Measurements from ENCODE around the gene MINDY4B.
A peak's percentile ranks its signal among the peaks of the same experiment; 100 is the strongest.
"Not testable (repeated sequence)": the region's sequence is repeated elsewhere in the genome, so short reads cannot be mapped to it uniquely, and the experiment has no call there.

The MINDY4B gene

DNA sequence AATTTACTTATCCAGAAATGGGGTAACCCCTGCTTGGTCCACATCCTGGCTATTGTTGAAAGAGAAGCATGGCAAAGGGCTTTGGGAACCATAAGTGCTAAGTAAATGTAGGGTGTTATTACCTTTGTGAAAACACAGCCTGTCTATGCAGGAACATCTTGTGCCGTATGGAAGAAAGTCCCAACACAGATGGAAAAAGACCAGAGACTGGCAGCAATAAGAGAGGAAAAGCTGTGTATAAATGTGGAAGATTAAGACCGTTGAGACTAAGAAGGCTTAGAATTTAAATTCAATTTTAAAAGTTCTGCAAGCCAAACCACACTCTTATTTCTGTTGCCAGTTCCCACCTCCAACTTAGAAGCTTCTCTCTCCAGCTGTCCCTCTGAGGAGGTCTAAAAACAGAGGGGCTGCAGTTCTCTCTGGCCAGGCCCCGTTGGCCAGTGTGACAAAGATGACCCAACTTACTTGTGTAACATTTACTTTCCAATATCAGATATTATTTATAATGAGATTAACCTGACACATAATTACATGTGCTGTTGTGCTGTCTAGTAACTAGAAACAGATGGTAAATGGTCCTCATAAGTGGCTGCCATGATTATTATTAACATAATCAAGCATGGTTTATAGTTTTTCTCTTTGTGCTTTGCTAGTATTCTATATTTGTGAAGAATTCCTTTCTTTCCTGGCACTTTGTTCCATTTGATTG is 7.0 kb downstream of the MINDY4B start:
- no peak for DNase-seq

DNA sequence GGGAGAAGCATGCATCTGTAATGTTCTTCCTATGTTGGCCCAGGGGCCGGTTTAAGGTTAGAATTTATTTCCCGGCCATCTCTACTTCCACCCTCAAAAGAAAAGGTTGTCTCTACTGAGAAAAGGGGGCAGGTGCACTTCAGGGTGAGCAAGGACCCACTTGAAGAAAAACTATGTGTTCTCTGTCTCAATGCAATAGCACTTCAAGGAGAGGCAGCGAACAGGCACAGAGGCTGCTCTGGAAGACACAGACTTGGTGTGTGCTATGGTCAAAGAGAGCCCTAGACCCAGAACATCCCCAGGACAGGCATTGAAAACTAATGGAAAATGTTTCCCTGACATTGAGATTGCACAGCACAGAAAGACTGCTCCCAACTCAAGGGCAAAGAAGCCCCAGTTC is 7.6 kb downstream of the MINDY4B start:
- DNase-seq = no peak

DNA sequence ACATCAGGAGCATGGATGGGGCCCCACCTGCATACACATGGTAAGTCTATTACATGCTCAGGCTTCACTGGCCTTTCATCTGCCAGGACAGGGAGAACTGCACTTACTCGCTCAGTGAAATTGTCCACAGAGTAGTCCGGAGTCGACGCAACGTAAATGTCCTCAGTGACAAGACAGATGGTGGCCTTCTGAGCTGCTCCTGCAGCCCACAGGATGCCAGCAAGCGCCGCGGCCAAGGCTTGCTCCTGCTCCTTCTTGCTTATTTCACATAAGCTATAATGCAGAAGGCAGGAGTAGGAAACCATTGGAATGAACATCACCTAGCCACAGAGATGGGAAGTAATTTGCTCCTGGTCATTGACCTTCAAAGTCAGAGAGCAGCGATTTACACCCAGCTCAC is 14.4 kb downstream of the MINDY4B start:
- no peak for DNase-seq

DNA sequence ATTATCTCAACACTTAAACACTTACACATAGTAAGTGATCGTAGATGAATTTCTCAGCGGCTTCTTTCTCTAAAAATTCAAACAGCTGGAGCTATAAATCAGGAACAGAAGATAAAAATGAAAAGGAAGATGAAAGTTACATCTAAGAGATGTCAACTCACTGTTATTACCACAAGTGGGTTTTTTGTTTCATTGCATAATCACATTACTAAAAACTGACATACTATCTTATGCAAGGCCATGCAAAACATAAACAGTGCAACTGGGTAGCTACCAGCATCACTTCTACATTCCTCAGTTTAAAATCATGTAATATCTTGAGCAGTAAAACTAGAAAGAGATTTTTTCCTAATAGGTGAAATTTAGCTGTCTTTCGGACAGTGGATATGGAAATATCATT is 14.9 kb downstream of the MINDY4B start:
- peak; percentile 81 for DNase-seq

DNA sequence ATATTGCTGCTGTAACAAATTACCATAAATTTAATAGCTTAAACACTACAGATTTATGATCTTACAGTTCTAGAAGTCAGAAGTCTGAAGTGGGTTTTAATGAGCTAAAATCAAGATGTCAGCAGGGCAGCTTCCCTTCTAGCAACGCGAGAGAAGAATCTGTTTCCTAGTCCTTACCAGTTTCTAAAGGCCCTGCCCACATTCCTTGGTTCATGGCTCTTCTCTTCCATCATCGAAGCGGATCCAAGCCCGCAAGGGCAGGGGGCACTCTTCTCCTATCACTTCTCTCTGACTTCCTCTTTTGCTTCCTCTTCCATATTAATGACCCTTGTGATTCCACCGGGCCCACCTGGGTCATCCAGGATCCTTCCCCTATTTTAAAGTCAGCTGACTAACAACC is 16.1 kb downstream of the MINDY4B start:
- peak; percentile 36 for DNase-seq

DNA sequence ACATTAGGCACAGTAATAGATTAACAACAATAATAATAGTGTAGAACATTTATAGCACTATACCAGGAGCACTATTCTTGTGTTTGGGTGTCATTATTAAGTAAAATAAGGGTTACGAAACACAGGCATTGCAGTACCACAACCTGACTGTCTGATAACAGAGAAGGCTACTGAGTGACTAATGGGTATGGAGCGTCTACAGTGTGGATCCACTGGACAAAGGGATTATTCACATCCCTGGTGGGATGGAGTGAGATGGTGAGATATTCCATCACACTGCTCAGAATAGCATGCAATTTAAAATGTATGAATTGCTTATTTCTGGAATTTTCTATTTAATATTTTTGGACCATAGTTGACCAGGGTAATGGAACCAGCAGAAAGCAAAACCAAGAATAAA is 18.2 kb downstream of the MINDY4B start:
- DNase-seq = no peak

DNA sequence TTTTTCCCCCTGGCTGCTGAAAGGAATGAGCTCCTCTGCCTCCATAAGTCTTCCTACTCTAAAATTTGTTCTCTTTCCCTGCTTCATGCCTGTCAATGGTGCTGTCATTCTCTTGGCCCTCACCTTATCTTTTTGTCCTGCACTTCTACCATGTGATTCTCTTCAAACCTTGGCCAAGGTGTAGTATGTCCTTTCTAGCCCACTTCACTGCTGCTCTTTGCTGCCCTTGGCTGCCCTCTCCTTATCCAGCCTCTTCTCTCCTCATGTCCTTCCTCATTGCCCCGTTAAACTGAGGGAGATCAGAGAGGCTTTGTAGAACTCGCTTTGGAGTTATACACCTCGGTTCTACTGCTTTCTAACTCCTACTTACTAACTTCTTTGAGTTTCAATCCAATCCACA is 19.7 kb downstream of the MINDY4B start:
- no peak for DNase-seq

DNA sequence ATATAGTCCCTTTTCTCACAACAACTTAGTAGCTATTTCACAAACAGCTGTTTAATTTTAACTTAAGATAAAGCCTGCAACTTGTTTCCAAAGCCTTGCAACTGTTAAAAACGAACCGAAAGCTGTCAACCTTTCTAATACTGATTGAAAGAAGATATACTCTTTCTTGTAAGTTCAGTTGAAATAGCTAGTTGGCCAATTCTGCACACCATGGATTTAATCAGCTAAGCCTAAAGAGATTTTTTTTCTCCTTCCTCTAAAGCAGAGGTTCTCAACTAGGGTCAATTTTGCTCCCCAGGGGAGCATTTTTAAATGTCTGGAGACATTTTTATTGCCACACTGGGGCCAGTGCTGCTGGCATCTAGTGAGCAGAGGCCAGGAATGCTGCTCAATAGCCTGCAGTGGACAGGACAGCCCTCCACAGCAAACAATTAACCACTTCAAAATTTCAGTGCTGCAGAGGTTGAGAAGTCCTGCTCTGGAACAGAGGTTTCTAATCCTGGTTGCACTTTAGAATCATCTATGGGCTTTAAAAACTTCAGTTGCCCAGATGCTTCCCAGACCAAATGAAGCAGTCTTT is 26.2 kb downstream of the MINDY4B start:
- DNase-seq = no peak

DNA sequence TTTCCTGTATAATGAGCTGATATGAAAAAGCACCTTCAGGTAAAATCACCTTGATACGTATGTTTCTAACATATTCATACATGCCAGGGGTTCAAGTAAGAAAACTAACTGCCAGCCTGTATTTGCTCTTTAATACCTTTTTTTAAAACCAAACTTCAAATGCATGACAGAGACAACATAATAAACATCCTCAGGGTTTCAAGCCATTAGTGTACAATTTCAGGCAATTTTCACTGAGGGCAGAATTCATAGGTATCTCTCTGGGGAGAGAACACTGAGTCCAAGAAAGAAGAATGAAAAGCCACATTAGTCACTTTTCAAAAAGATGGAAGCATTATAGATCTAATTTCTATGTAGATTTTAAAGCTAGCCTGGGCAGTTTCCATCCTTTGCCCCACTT is 26.9 kb downstream of the MINDY4B start:
- DNase-seq = no peak

DNA sequence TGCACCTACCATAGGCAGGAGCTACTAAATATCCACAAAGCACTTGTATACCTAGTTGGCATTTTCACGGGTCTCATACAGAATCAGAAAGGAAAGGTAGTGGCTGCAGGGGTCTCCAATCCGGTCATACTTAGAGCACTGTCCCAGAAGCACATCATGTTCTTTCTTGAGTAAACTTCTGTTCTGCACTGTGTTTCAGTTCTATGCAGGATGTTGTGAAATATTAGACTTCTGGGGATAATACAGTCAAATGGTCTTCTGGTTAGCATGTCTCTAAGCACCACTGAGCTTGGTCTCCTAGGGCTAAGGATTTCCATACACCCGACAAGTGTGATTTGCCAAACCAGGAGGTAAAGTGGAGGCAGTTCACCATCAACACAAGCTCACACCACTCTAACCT is 27.9 kb downstream of the MINDY4B start:
- no peak for DNase-seq

DNA sequence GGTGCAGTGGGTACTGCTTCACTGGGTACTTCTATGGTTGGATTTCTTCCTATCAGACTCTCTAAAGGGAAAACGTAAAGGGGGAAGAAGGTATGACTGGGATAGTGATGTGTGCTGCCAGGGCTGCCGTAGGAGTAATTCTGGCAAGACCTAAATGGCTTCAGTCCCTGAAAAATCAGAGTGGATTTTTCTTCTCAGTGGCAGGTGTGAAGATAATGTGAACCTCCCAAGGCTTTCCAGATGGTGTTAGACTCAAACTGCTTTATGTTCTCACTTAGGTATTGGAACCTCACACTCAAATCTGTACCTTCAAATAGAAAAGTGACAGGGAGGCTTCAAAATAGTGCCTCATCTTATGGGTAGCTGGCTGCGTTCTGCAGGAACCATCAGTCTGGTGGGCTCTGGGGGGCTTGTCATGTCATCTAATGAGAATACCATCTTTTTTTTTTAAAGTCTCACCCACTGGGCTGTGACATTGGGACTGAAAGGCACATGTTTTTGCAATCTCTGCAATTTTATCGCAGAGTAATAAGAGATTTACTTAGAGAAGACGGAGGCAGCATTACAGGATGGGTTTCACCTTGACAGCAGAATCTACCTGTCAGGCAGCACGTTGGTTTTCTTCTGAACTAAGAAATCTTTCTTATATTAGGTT is 28.5 kb downstream of the MINDY4B start:
- no peak for DNase-seq

DNA sequence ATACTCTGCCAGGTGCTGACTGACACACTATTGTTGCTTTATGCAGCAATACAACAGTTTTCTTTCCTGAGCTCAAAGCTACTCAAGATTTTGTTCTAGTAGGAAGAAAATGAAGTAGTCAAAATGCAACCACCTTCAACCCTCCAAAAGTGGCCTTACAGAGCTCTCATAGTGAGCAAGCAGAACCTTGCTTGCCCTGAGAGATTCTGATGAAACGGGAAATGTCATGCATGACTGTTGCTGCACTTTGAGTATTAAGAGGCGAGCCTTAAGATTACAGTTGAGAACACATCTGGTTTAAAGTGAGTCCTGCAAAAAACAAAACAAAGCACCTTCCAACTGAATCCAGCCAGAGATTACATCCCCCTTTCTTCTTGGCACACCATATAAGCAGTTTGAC is 29.7 kb downstream of the MINDY4B start:
- no peak for DNase-seq

DNA sequence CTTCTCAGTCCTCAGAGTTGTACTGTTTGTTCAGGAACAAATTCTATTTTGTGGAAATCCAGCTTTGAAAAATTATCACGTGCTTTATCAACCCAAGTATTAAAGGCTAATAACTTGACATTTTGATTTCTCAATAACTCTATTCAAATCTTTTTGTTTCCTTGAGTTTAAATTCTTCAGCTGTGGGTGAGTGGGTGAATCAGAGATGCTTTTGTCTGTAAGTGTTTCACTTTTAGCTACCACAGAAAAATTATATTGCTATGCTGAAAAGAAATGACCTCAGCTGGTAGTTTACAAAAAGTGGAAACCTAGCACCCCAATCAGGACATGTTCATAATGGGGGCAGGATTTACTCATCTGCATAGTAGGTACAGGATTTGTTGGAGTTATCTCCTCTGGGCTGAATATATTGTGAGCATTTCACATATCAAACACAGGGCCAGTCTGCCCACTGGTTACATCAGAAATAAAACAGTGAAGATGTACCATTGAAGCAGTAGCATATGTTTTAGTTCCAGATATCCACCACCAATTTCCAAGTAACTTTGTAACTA is 30.5 kb downstream of the MINDY4B start:
- no peak for DNase-seq

DNA sequence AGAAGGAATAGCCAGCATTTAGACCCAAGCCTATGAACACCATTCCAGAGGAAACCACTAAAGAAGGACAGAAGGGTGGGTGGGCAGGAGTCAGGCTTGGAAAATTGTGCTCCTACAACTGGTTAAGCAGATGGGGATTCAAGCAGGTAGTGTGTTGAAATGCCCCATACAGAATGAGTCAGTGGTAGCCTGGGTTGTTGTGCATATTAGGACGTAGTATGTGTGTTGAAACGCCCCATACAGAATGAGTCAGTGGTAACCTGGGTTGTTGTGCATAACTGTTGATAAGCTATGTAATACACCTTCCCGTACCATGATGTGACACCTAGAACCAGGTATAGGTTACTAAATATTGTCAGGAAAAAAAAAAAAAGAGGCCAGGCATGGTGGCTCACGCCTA is 34.0 kb downstream of the MINDY4B start:
- no peak for DNase-seq

DNA sequence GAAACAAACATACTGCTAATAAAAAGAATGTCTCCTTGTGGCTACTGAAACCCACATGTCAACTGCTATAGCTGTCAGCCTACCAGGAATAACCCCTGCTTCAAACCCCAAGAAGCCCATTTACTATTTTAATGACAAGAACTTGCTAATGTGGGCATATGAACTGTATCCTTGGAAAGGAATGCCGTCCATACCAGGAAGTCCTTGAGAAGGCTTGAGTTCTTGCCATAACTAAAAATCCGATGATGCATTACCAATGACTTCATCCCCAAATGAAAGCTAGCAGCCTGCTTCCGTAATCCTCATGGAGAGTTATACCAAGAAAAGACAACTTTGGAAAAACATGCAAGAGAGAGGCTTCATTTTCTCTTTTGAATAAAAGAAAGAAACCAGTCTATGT is 34.8 kb downstream of the MINDY4B start:
- no peak for DNase-seq

DNA sequence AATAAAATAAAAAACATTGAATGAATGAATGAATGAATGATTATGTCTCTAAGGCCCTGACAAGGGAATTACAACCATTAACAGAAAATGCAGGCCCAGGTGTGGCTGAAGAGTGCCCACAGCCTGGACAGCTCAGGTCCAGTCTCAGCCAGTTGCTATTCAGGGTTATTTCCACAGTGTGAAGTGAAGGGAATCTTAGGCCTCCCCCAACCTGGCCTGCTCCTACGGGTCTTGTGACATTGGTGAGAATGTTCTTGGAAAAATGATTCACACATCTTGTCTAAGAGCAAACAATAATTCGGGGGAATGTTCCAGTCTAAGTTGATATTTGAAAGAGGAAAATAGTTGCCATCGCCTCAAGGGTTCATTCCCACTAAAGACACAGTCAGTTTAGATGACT is 37.0 kb downstream of the MINDY4B start:
- no peak for DNase-seq

DNA sequence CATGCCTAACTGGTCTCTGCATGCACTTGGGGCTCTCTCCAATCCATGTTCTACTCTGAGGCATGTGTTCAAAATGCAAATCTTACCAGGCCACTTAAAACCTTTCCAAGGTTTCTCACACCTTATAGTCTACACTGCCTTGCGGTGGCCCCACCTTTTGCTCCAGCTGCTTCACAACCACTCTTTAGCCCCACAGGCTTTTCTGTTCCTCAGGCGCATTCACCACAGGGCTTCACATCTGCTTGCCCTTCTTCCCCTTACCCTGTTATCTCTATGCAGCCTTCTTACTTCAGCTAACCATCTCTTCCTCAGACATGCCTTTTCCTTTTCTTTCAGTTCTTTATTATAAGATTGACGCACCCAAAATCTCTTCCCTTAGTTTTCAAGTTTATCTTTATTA is 37.8 kb downstream of the MINDY4B start:
- DNase-seq = peak; percentile 79

DNA sequence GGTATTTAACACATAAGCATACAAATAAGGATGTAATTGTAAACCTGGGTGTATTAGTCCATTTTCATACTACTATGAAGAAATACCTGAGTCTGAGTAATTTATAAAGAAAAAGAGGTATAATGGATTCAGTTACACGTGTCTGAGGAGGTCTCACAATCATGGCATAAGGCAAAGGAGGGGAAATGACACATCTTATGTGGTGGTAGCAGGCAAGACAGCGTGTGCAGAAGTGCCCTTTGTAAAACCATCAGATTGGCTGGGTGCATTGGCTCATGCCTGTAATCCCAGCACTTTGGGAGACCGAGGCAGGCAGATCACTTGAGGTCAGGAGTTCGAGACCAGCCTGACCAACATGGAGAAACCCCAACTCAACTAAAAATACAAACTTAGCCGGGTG is 41.3 kb downstream of the MINDY4B start:
- DNase-seq = not testable (repeated sequence)

DNA sequence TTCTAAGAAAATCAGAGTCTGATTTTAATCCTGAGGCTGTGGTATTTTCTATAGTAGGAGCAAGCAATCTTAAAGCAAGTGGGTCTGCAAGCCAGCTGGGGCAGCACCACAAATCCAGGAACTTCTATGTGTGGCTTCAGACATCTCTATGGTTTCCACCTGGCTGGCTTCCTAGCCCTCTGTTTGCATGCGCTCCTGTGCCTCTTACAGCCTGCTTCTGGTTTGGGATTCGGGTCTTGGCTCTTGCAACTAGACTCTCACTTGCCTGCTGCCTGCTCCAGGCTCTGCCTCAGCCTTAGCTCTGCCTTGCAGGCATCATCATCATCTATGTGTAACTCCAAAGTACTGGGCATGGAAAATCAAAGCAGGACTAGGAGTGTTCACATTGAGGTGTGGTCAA is 43.4 kb downstream of the MINDY4B start:
- DNase-seq = no peak

DNA sequence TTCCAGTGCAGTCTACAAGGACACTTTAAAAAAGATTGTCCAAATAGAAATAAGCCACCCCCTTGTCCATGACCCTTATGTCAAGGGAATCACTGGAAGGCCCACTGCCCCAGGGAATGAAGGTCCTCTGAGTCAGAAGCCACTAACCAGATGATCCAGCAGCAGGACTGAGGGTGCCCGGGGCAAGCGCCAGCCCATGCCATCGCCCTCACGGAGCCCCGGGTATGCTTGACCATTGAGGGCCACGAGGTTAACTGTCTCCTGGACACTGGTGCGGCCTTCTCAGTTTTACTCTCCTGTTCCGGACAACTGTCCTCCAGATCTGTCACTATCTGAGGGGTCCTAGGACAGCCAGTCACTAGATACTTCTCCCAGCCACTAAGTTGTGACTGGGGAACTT is 47.3 kb downstream of the MINDY4B start:
- DNase-seq = not testable (repeated sequence)

DNA sequence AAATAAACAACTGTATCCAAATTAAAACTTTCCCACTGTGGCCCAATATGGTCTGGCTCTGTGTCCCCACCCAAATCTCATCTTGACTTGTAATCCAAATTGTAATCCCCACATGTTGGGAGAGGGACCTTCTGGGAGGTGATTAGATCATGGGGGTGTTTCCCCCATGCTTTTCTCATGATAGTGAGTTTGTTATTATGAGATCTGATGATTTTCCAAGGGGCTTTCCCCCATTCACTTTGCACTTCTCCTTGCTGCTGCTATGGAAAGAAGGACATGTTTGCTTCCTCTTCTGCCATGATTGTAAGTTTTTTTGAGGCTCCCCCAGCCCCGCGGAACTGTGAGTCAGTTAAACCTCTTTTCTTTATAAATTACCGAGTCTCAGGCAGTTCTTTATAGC is 55.0 kb downstream of the MINDY4B start:
- no peak for DNase-seq

DNA sequence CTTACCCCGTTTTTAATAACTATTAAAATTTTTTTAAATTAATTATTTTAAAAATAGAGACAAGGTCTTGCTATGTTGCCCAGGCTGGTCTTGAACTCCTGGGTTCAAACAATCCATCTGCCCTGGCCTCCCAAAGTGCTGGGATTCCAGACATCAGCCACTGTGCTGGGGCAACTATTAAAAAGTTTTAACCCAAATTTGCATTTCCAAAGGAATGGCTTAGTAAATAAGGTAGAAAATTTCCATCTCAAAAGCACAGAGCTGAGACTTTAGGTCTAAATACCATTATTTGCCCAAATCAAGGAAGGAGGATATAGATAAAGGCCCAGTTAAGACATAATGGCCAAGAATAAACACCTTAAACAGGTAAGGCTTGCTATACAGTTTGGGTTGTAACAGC is 56.4 kb downstream of the MINDY4B start:
- DNase-seq = no peak

DNA sequence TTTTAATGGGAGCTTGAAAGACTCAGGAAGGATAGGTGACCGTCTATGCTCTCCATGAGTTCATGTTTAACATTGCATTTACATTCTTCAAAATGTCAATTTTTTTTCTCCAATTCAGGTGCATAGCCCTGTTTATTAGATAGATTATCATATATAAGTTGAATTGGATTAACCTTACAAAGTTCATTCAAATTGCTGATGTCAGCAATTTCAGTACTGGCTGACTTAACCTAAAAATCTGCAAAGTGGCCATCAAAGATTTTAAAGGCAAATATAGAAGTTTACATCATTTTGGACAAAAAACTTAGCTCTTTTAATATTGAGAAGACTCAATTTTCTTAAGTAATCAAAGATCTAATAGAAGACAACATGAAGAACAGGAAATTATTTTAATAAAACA is 57.8 kb downstream of the MINDY4B start:
- no peak for DNase-seq

DNA sequence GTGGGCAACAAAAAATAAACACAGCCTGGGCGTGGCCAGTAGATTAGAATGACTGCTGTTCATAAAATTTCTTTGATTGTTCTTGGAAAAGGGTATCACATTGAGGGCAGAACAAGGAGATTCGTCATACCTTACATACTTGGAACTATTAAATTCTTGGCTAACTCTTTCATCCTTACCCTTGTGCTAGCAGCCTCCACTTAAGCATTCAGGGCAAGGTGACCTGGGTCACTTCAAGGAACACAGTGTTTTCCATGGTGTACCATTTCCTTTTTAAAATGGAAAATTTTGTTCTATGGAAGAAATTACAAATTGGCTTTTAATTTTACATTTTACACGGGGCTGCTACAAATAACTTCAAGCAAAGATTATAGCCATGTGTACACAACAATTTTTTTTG is 60.8 kb downstream of the MINDY4B start:
- no peak for DNase-seq

Measured in hematopoietic multipotent progenitor cell treated with erythropoietin and hydrocortisone succinate and interleukin-3 and kit ligand, for 4 days (in vitro differentiated cells).